HepG2 (cell line): Measurements from ENCODE around the gene PRKCZ. TPM values are rescaled to one million over a fixed set of nuclear protein-coding genes. Genes with fewer than 3 reads are reported as not detected.

Experiments
- ATF7-NPFF ChIP-seq: sonication (generic); formaldehyde crosslinking; IDR thresholded peaks from 2 replicates; pipeline ENCODE4 v1.8.1; 2023; ENCODE audit warnings: mild to moderate bottlenecking, low read depth, missing genetic modification reagents, moderate library complexity
- BHLHE40 ChIP-seq: IDR thresholded peaks from 2 replicates; pipeline ENCODE4 v1.6.1; 2011; ENCODE audit warnings: low read length, improper control_type of control experiment
- DPF2 ChIP-seq: sonication (generic); formaldehyde crosslinking; IDR thresholded peaks from 2 replicates; pipeline ENCODE4 v1.4.0; 2020; ENCODE audit warnings: mild to moderate bottlenecking, low read depth, missing genetic modification reagents, borderline replicate concordance
- FOXA1 ChIP-seq, 2 experiments: fragments of 450-650 bp in 1 of 2; sonication (generic) in 1 of 2; formaldehyde crosslinking in 1 of 2; IDR thresholded peaks; 2 replicates each; pipeline versions ENCODE4 v1.4.0 to v1.6.1; 2016 to 2020; ENCODE audit warnings: missing genetic modification reagents in 1 of 2
- GABPB1 ChIP-seq: IDR thresholded peaks from 2 replicates; pipeline ENCODE4 v1.6.1; 2016; ENCODE audit warnings: mild to moderate bottlenecking, missing genetic modification reagents, moderate library complexity, missing compliant biosample characterization
- HINFP ChIP-seq: sonication (generic); formaldehyde crosslinking; IDR thresholded peaks from 2 replicates; pipeline ENCODE4 v1.4.0; 2020; ENCODE audit warnings: low read depth, mild to moderate bottlenecking, missing genetic modification reagents
- KAT7 ChIP-seq: IDR thresholded peaks from 2 replicates; pipeline ENCODE4 v1.6.1; 2018; ENCODE audit warnings: borderline replicate concordance, missing compliant biosample characterization
- KDM5A ChIP-seq: fragments of 200-600 bp; sonication (generic); IDR thresholded peaks from 2 replicates; pipeline ENCODE4 v1.7.0; 2018; ENCODE audit warnings: antibody characterized with exemption, mild to moderate bottlenecking, low read length, borderline replicate concordance
- KLF12 ChIP-seq: sonication (generic); formaldehyde crosslinking; IDR thresholded peaks from 2 replicates; pipeline ENCODE4 v1.4.0; 2020; ENCODE audit warnings: missing genetic modification reagents, borderline replicate concordance
- KLF9 ChIP-seq: IDR thresholded peaks from 2 replicates; pipeline ENCODE4 v1.6.1; 2016; ENCODE audit warnings: low read depth
- MXI1 ChIP-seq: IDR thresholded peaks from 3 replicates; pipeline ENCODE4 v1.6.1; 2012; ENCODE audit warnings: low read depth, low read length, inconsistent platforms, borderline replicate concordance
- NBN ChIP-seq: fragments of 450-650 bp; conservative IDR thresholded peaks from 2 replicates; pipeline ENCODE4 v1.6.1; 2017
- NFKB2 ChIP-seq: sonication (generic); formaldehyde crosslinking; IDR thresholded peaks from 2 replicates; pipeline ENCODE4 v1.4.0; 2020; ENCODE audit warnings: missing genetic modification reagents, borderline replicate concordance
- RAD51 ChIP-seq: fragments of 450-650 bp; IDR thresholded peaks from 2 replicates; pipeline ENCODE4 v1.6.1; 2016; ENCODE audit warnings: borderline replicate concordance
- SP4 ChIP-seq: sonication (generic); formaldehyde crosslinking; IDR thresholded peaks from 2 replicates; pipeline ENCODE4 v1.8.1; 2023; ENCODE audit warnings: mild to moderate bottlenecking, missing genetic modification reagents
- TAF15 ChIP-seq: fragments of 200-400 bp; formaldehyde crosslinking; IDR thresholded peaks from one replicate; pipeline ENCODE4 v1.6.1; 2018; ENCODE audit warnings: mild to moderate bottlenecking, low read depth, low read length; ENCODE audit not compliant: poor library complexity, severe bottlenecking
- ZNF142 ChIP-seq: sonication (generic); formaldehyde crosslinking; IDR thresholded peaks from 2 replicates; pipeline ENCODE4 v1.4.0; 2020; ENCODE audit warnings: missing genetic modification reagents
- ZNF235 ChIP-seq: sonication (generic); formaldehyde crosslinking; IDR thresholded peaks from 2 replicates; pipeline ENCODE4 v1.8.1; 2023; ENCODE audit warnings: mild to moderate bottlenecking, missing genetic modification reagents, borderline replicate concordance
- ZNF263 ChIP-seq: sonication (generic); formaldehyde crosslinking; IDR thresholded peaks from 2 replicates; pipeline ENCODE4 v1.4.0; 2020; ENCODE audit warnings: missing genetic modification reagents
- ZNF460 ChIP-seq: sonication (generic); formaldehyde crosslinking; IDR thresholded peaks from 2 replicates; pipeline ENCODE4 v1.5.1; 2020; ENCODE audit warnings: missing genetic modification reagents, mild to moderate bottlenecking, borderline replicate concordance
- ZNF781 ChIP-seq: sonication (generic); formaldehyde crosslinking; IDR thresholded peaks from 2 replicates; pipeline ENCODE4 v1.5.1; 2020; ENCODE audit warnings: borderline replicate concordance, mild to moderate bottlenecking, missing genetic modification reagents; ENCODE audit errors: not compliant biosample characterization
- ZSCAN25 ChIP-seq: sonication (generic); formaldehyde crosslinking; IDR thresholded peaks from 2 replicates; pipeline ENCODE4 v1.8.0; 2022; ENCODE audit warnings: mild to moderate bottlenecking, missing genetic modification reagents
- polyA plus RNA-seq, 8 experiments: library from polyadenylated mRNA; depleted of rRNA in 3 of 8; stranded (reverse) in 7 of 8; unstranded in 1 of 8; fragments of >200 nt; fragmentation: Illumina TruSeq in 4 of 8; extraction: Trizol in 4 of 8; gene quantifications; 2 replicates each; pipeline versions ENCODE4 v1.2.1 to v1.2.3, GENCODE V29; 2011 to 2016; ENCODE audit warnings: low read depth in 4 of 8, missing spikeins in 1 of 8, mixed read lengths in 1 of 8; ENCODE audit not compliant: insufficient read depth in 1 of 8
- total RNA-seq, 5 experiments: library from RNA; depleted of rRNA; stranded (reverse); fragments of >200 nt; fragmentation: Illumina TruSeq; extraction: Trizol; gene quantifications; 2 replicates each; pipeline ENCODE4 v1.2.3, GENCODE V29; 2016; ENCODE audit warnings: low read depth in 1 of 5
- TF ChIP-seq, protein P1 (sequence below): sonication (generic); formaldehyde crosslinking; IDR thresholded peaks from 2 replicates; pipeline ENCODE4 v1.4.0; 2020; ENCODE audit warnings: mild to moderate bottlenecking, missing genetic modification reagents

Gene PRKCZ
- total and polyA plus RNA-seq, 2 of the 13 experiments (the other 11 are each of a cell fraction or from before 2014, with no cell fraction given) = 34.7 to 85.2 TPM

DNA sequence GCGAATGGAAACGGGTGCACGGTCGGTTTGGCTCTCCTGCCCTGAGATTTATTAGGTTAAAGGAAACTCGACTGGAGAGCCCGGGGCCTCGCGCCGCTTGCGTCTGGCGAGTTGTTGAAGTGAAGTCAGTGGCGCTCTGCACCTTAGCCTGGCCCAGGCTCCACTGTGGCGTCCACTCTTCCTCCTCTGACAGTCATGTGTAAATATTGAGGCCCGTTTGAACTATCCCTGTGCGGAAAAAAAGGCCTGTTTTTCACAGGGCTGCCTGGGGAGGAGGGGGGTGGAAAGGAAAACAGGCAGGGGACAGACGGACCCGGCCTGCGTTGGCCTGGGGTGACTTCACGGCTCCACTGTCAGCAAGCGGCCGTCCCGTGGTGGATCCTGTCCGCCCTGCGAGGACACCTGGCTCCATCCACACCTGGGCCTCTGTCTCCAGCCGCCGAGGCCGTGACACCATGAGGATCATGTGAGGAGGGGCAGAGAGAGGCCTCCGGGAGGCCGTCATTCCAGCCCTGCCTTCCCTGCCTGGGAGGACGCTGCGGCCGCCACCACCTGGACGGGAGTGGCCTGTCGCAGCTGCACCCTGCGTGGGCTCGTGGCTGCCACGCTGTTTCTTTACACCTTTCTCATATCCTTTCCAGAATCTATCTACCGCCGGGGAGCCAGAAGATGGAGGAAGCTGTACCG lies 84.6 kb downstream of the PRKCZ start (continued):
- TF ChIP-seq ZNF142 (CRISPR knock-in tag) (no peak), HINFP (CRISPR knock-in tag) (no peak), ATF7-NPFF (no peak; the same call in 1 of the 2 replicates), RAD51 (no peak), KAT7 (no peak), KLF9 (no peak), MXI1 (peak; percentile 75; the same call in 1 of the 3 replicates), TAF15 (no peak), ZSCAN25 (CRISPR knock-in tag) (no peak), ZNF235 (CRISPR knock-in tag) (no peak), ZNF263 (CRISPR knock-in tag) (peak; percentile 79), NBN (no peak), NFKB2 (peak; percentile 51; the same call in 1 of the 2 replicates), FOXA1 (IDR thresholded peaks at IDR 0.05) (0 out of 2 replicates have a peak, but pooled peaks have one; percentile 14), FOXA1 (CRISPR knock-in tag; IDR thresholded peaks at IDR 0.05) (peak; percentile 84), ZNF781 (CRISPR knock-in tag) (no peak), GABPB1 (peak; percentile 69), SP4 (CRISPR knock-in tag) (no peak; the same call in 1 of the 2 replicates), KDM5A (no peak), DPF2 (CRISPR knock-in tag) (peak; percentile 62), KLF12 (CRISPR knock-in tag) (no peak), BHLHE40 (no peak), ZNF460 (CRISPR knock-in tag) (peak; percentile 62; the same call in 1 of the 2 replicates)
- TF ChIP-seq, protein P1, sequence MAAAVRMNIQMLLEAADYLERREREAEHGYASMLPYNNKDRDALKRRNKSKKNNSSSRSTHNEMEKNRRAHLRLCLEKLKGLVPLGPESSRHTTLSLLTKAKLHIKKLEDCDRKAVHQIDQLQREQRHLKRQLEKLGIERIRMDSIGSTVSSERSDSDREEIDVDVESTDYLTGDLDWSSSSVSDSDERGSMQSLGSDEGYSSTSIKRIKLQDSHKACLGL = peak; percentile 69
